A549 (cell line): ENCODE results near the gene HPGD. TPM values are rescaled to one million over a fixed set of nuclear protein-coding genes. Genes with fewer than 3 reads are reported as not detected.

Experiments used
- ATAC-seq, 2 experiments: fragments of 200-7000 bp in 1 of 2; fragments of >200 bp in 1 of 2; cut with Nextera tagmentation in 1 of 2; cut with Tn5 transposase in 1 of 2; 3 replicates each; pipeline versions ENCODE4 v1.8.0 to v1.9.1; 2018 to 2020; ENCODE audit warnings: mild to moderate bottlenecking in 1 of 2, moderate library complexity in 1 of 2
- CTCF ChIA-PET: fragments of 300-600 bp; sonication (Branson Sonifier 250); formaldehyde crosslinking; extraction: SDS; loops from one replicate; lab custom pipeline; 2021; ENCODE audit warnings: antibody characterized with exemption, inconsistent platforms; lab: Yijun Ruan, JAX
- POLR2A ChIA-PET: fragments of 350-600 bp; formaldehyde crosslinking; extraction: SDS; loops from one replicate; lab custom pipeline; 2021; ENCODE audit warnings: antibody characterized with exemption, inconsistent platforms; lab: Yijun Ruan, JAX
- DNase-seq, 2 experiments: peaks; one replicate each; pipeline versions ENCODE4 v3.0.0 to v3.0.0-alpha.2; 2011 to 2016; ENCODE audit warnings: low read depth in 1 of 2, low spot score in 1 of 2
- FAIRE-seq: peaks from 2 replicates; lab custom pipeline; 2011; peaks lifted over from hg19 to GRCh38; lab: Jason Lieb, UNC
- H3K27ac ChIP-seq, 2 experiments: fragments of >200 bp; sonication (Bioruptor Twin); formaldehyde crosslinking; 3 replicates each; pipeline ENCODE4 v1.5.1; 2016 to 2017
- H3K4me1 ChIP-seq: fragments of >200 bp; sonication (Bioruptor Twin); formaldehyde crosslinking; 3 replicates; pipeline ENCODE4 v1.6.1; 2016
- H3K4me2 ChIP-seq: fragments of >200 bp; sonication (Bioruptor Twin); formaldehyde crosslinking; 3 replicates; pipeline ENCODE4 v1.6.1; 2016
- H3K4me3 ChIP-seq: fragments of >200 bp; sonication (Bioruptor Twin); formaldehyde crosslinking; 3 replicates; pipeline ENCODE4 v1.5.1; 2016
- H3K9me3 ChIP-seq: fragments of >200 bp; sonication (Bioruptor Twin); formaldehyde crosslinking; 3 replicates; pipeline ENCODE4 v1.6.1; 2016
- BHLHE40 ChIP-seq: IDR thresholded peaks from 2 replicates; pipeline ENCODE4 v1.6.1; 2012; ENCODE audit warnings: low read depth, low read length, inconsistent platforms
- CEBPB ChIP-seq, 2 experiments: fragments of >200 bp in 1 of 2; sonication (Bioruptor Twin) in 1 of 2; formaldehyde crosslinking in 1 of 2; IDR thresholded peaks; 2 replicates each; pipeline ENCODE4 v1.6.1; 2012 to 2016
- CHD4 ChIP-seq: fragments of 200-600 bp; sonication (generic); IDR thresholded peaks from 2 replicates; pipeline ENCODE4 v1.6.1; 2016; ENCODE audit warnings: antibody characterized with exemption, mild to moderate bottlenecking, borderline replicate concordance
- EHF ChIP-seq: fragments of 250-450 bp; sonication (Bioruptor Pico); IDR thresholded peaks from 2 replicates; pipeline ENCODE4 v1.5.0; 2020; ENCODE audit warnings: mild to moderate bottlenecking
- EHMT2 ChIP-seq: fragments of 200-600 bp; sonication (generic); IDR thresholded peaks from 2 replicates; pipeline ENCODE4 v1.6.1; 2016; ENCODE audit warnings: antibody characterized with exemption, low read depth, mild to moderate bottlenecking, moderate library complexity
- ELK1 ChIP-seq: fragments of 150-350 bp; IDR thresholded peaks from 2 replicates; pipeline ENCODE4 v1.6.1; 2014; ENCODE audit warnings: low read depth, mild to moderate bottlenecking, low read length
- EP300 ChIP-seq, 2 experiments: fragments of >200 bp; sonication (Bioruptor Twin); formaldehyde crosslinking; IDR thresholded peaks; 2 replicates in 1 of 2; 3 replicates in 1 of 2; pipeline ENCODE4 v1.6.1; 2016 to 2017
- GATA3 ChIP-seq: IDR thresholded peaks from 2 replicates; pipeline ENCODE4 v1.6.1; 2012; ENCODE audit warnings: borderline replicate concordance
- HEYL ChIP-seq: fragments of 250-450 bp; sonication (Bioruptor Pico); IDR thresholded peaks from 2 replicates; pipeline ENCODE4 v1.8.0; 2021; ENCODE audit warnings: mild to moderate bottlenecking, moderate library complexity
- HMGXB4 ChIP-seq: fragments of 250-450 bp; sonication (Bioruptor Pico); IDR thresholded peaks from 2 replicates; pipeline ENCODE4 v1.5.0; 2021; ENCODE audit warnings: mild to moderate bottlenecking, moderate library complexity, borderline replicate concordance
- JUNB ChIP-seq: fragments of >200 bp; sonication (Bioruptor Twin); formaldehyde crosslinking; IDR thresholded peaks from 2 replicates; pipeline ENCODE4 v1.6.1; 2016
- KDM5A ChIP-seq: fragments of 200-600 bp; sonication (generic); IDR thresholded peaks from 2 replicates; pipeline ENCODE4 v1.6.1; 2016; ENCODE audit warnings: antibody characterized with exemption, mild to moderate bottlenecking
- MAFK ChIP-seq: fragments of 450-650 bp; IDR thresholded peaks from 2 replicates; pipeline ENCODE4 v1.6.1; 2014; ENCODE audit not compliant: partially characterized antibody
- MAX ChIP-seq: IDR thresholded peaks from 2 replicates; pipeline ENCODE4 v1.6.1; 2012
- MAZ ChIP-seq: fragments of 150-350 bp; IDR thresholded peaks from 2 replicates; pipeline ENCODE4 v1.6.1; 2014; ENCODE audit warnings: antibody characterized with exemption, low read depth, low read length, borderline replicate concordance
- NFE2L2 ChIP-seq: fragments of 150-350 bp; conservative IDR thresholded peaks from 2 replicates; pipeline ENCODE4 v1.6.1; 2014; ENCODE audit warnings: low read length
- PHF8 ChIP-seq: fragments of 200-600 bp; sonication (generic); IDR thresholded peaks from 2 replicates; pipeline ENCODE4 v1.6.1; 2016; ENCODE audit warnings: low read depth, mild to moderate bottlenecking, antibody characterized with exemption, moderate library complexity, borderline replicate concordance
- POLR2A ChIP-seq: IDR thresholded peaks from 2 replicates; pipeline ENCODE4 v1.6.1; 2012; ENCODE audit warnings: mild to moderate bottlenecking, low read length
- TP53 ChIP-seq: fragments of 250-450 bp; sonication (Bioruptor Pico); IDR thresholded peaks from 2 replicates; pipeline ENCODE4 v1.5.0; 2021; ENCODE audit warnings: mild to moderate bottlenecking, moderate library complexity
- USF2 ChIP-seq: fragments of 450-650 bp; IDR thresholded peaks from 2 replicates; pipeline ENCODE4 v1.6.1; 2014; ENCODE audit warnings: antibody characterized with exemption
- ZNF302 ChIP-seq: fragments of 250-450 bp; sonication (Bioruptor Pico); IDR thresholded peaks from 2 replicates; pipeline ENCODE4 v1.9.0; 2021; ENCODE audit warnings: inconsistent platforms, mild to moderate bottlenecking, moderate library complexity
- WGBS: methylation state at CpG from one replicate; pipeline ENCODE4 v1.1.6; 2017; ENCODE audit errors: missing lambda C conversion rate; 5-methylcytosine and 5-hydroxymethylcytosine counted together
- polyA plus RNA-seq, 4 experiments: library from polyadenylated mRNA; depleted of rRNA in 3 of 4; stranded (reverse); fragments of >200 nt; fragmentation: RNase III in 1 of 4; extraction: RNeasy Plus Mini Kit Qiagen cat#74134 plus additional on column Dnase treatment in 1 of 4; gene quantifications; 2 replicates in 3 of 4; 3 replicates in 1 of 4; pipeline ENCODE4 v1.2.3, GENCODE V29; 2011 to 2017

The HPGD gene
- polyA plus RNA-seq, 2 of the 4 experiments (the other 2 are of a cell fraction), result 114 to 127 TPM

GRCh38 chr4:174449944-174450785, 72.1 kb downstream of the HPGD start:
- Histone ChIP-seq H3K4me3 (no peak overlapping the region), H3K27ac (peak overlapping the region; percentile 15 to 18; a peak in 2 of 6 replicates), H3K4me2 (no peak overlapping the region), H3K9me3 (no peaks in the 10 kb centered on the region), H3K4me1 (peaks cover 41% of the 10 kb centered on the region)
- ChIA-PET POLR2A (no interaction called here), CTCF (interaction anchor here (1.3 kb wide), 1 partner anchor 46 kb away, joined by 3 read pairs; no protein-coding TSS in a partner anchor)
- ATAC-seq (no peak), FAIRE-seq (no peak), DNase-seq (no peak)
- TF ChIP-seq CEBPB (IDR thresholded peaks at IDR 0.05), result no peak
- TF ChIP-seq EHF (CRISPR knock-in tag), result no peak
- no peak for TF ChIP-seq EHMT2
- WGBS, result 80% methylated on average over 5 of the region's 5 CpGs

- H3K4me1 ChIP-seq, result peaks cover 41% of the 10 kb centered on the region
- ChIA-PET POLR2A (no interaction called here), CTCF (no interaction called here)
- 0 out of 6 replicates have a peak overlapping the region, but pooled peaks of 1 of the 2 experiments have one; percentile 19 for H3K27ac ChIP-seq
- no peak overlapping the region for H3K4me3 ChIP-seq
- FAIRE-seq (no peak), DNase-seq (no peak), ATAC-seq (no peak)
- no peak overlapping the region for H3K4me2 ChIP-seq
- TF ChIP-seq ZNF302 (CRISPR knock-in tag) (no peak), NFE2L2 (no peak), GATA3 (no peak), HEYL (CRISPR knock-in tag) (no peak), POLR2A (no peak), KDM5A (no peak), CHD4 (no peak), ELK1 (no peak), BHLHE40 (no peak), HMGXB4 (CRISPR knock-in tag) (no peak), PHF8 (no peak), MAX (no peak), JUNB (no peak), USF2 (no peak), EP300 (IDR thresholded peaks at IDR 0.05) (no peak), TP53 (CRISPR knock-in tag) (no peak)
- no peaks in the 10 kb centered on the region for H3K9me3 ChIP-seq
- WGBS, result 91% methylated on average over 1 of the region's 1 CpG
These were observed 73.1 kb downstream of the HPGD start for GRCh38 chr4:174449152-174449551.

GRCh38 chr4:174444390-174444789, 77.9 kb downstream of the HPGD start:
- 64% methylated on average over 1 of the region's 1 CpG for WGBS
- Histone ChIP-seq H3K4me3 (no peak overlapping the region), H3K27ac (peak overlapping the region in 1 of 2 experiments; percentile 55; a peak in 3 of 6 replicates), H3K4me1 (peaks cover 12% of the 10 kb centered on the region), H3K9me3 (peaks cover 7% of the 10 kb centered on the region), H3K4me2 (no peak overlapping the region)
- FAIRE-seq (no peak), DNase-seq (no peak), ATAC-seq (no peak)
- ChIA-PET CTCF (no interaction called here), POLR2A (no interaction called here)
- TF ChIP-seq NFE2L2 (no peak), MAFK (no peak), EHMT2 (no peak), MAZ (no peak)
